Adrenal gland (tissue), 5 donors: ENCODE measurements around the gene FCER2.

ENCODE experiments used
- CTCF ChIP-seq, 6 experiments: fragments of 450-650 bp in 4 of 6; fragments of 200-600 bp in 2 of 6; sonication (generic) in 1 of 6; IDR thresholded peaks; 1 replicate in 5 of 6; 2 replicates in 1 of 6; pipeline versions ENCODE4 v1.5.1 to v1.8.0; 2016 to 2021; ENCODE audit warnings: antibody characterized with exemption in 6 of 6, mild to moderate bottlenecking in 2 of 6, moderate library complexity in 1 of 6
- POLR2A ChIP-seq, 2 donors: fragments of 450-650 bp; IDR thresholded peaks; one replicate each; pipeline ENCODE4 v1.6.1; 2017; ENCODE audit warnings: antibody characterized with exemption in 2 of 2, mild to moderate bottlenecking in 2 of 2, moderate library complexity in 1 of 2
- donor health status: DM: no; HTN: no; CAD: no.

- TF ChIP-seq CTCF (IDR thresholded peaks at IDR 0.05): no peak
- no peak for TF ChIP-seq POLR2A (IDR thresholded peaks at IDR 0.05)
These were observed at the start of gene FCER2 for GRCh38 chr19:7701654-7702457.
